ENCODE measurements around the gene COL4A2. TPM values are rescaled to one million over a fixed set of nuclear protein-coding genes. Genes with fewer than 3 reads are reported as not detected.

Gene COL4A2
- total and polyA plus RNA-seq, 5 experiments from 2014 or later = not detected

DNA sequence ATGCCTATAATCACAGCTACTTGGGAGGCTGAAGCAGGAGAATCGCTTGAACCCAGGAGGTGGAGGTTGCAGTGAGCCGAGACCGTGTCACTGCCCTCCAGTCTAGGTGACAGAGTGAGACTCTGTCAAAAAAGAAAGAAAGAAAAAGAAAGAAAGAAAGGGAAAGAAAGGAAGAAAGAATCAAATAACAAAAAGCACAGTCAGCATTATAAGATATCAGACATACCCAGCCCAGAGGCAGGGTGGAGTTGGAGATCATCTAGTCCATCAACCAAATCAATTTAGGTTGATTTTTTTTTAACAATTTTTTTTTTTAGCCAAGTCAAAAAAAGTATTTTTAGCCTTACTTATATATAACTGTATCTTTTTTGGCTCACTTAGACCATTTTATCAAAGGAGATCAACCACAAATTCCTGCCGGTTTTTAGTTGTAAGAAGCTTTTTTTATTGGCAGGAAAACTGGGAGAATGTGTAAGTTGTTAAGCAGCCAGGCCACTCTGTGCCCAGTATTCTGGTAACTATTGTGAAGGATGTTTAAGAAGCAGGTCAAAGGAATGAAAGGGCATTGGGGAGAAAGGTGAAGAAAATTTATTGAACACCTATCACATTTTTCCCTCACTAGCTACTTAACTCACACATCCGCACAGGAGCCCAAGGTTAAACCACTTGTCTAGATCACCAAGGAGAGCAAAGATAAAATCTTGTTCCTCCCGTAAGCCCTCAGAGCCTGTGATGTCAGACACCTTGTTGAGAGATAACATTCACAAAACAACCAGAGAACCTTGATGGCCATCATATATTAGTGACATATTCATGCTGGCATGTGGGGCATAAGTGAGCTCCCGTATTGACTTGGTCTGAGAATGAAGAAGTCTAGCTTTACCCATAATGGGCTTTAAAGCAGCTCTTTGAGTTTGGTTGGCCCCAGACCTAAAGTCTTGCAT is 91.8 kb downstream of the COL4A2 start:
- peaks cover 34 to 66% (median 53%) of the 10 kb centered on the region in 5 donors for H3K27me3 Mint-ChIP-seq
- DNase-seq (no peak), ATAC-seq (no peak)
- no peak overlapping the region for H3K27ac Mint-ChIP-seq
- H3K9me3 Mint-ChIP-seq = no peaks in the 10 kb centered on the region
- no peaks in the 10 kb centered on the region for H3K36me3 Mint-ChIP-seq
- no peaks in the 10 kb centered on the region for H3K4me1 Mint-ChIP-seq
- H3K4me3 Mint-ChIP-seq = no peak overlapping the region
- POLR2A ChIA-PET = no interaction called here

DNA sequence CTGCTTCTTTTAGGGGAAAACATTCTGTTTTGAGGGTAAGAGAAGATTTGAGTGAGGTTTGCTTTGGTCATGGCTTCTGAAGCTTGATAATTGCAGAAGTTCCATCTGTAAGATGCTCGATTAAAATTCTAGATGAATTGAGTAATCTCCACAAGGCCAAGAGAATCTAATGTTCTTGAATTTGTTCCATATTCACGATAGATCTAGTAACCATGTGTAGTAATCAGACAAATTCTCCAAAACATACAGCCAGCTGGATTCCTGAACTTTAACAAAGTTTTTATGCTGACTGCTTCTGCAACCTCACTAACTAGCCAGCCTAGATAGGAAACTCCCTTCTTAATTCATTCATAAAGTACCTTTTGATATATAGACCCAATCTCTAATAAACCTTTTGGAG is 92.7 kb downstream of the COL4A2 start:
- POLR2A ChIA-PET = no interaction called here
- ATAC-seq (no peak), DNase-seq (no peak)
- no peak overlapping the region for H3K4me3 Mint-ChIP-seq
- H3K36me3 Mint-ChIP-seq = no peaks in the 10 kb centered on the region
- no peaks in the 10 kb centered on the region for H3K4me1 Mint-ChIP-seq
- no peaks in the 10 kb centered on the region for H3K9me3 Mint-ChIP-seq
- H3K27ac Mint-ChIP-seq = no peak overlapping the region
- peaks cover 28 to 66% (median 50%) of the 10 kb centered on the region in 5 donors for H3K27me3 Mint-ChIP-seq

DNA sequence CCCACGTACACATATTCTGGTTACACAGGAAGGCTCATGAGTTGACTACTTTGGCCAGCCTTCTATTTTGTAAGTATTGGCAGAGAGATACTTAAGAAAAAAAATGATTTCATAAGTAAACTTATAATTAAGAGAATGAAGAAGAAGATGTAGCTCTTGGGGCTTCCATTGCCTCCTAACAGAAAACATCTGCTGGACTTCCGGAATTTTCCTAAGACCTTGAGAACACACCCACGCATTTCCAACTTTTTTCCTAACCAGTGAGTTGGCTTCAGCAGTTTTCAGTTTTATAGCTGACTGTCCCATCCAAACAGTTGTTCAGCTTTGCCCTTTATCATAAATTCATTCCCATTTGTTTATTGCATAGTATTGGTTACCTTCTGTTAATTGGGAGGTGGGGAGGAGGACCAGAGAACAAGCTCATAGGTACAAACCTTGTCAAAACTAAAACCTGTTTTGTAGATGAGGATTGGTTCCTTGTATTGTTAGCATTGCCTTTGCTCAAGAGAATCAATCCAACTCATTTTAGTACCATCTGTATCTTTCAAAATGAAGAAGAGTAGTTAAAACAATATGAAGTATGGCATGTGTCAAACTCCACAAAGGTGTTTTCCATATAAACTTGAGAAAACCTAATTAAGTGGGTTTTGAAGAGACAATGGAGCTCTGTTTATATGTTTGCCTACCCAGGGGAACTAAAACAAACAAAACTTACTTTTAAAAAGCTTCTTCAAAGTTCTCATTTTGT is 93.9 kb downstream of the COL4A2 start:
- Mint-ChIP-seq H3K36me3 (no peaks in the 10 kb centered on the region), H3K27me3 (peaks cover 34 to 74% (median 56%) of the 10 kb centered on the region in 5 donors), H3K9me3 (no peaks in the 10 kb centered on the region), H3K27ac (no peak overlapping the region), H3K4me3 (no peak overlapping the region), H3K4me1 (no peaks in the 10 kb centered on the region)
- no peak for DNase-seq
- no peak for ATAC-seq
- POLR2A ChIA-PET = no interaction called here

DNA sequence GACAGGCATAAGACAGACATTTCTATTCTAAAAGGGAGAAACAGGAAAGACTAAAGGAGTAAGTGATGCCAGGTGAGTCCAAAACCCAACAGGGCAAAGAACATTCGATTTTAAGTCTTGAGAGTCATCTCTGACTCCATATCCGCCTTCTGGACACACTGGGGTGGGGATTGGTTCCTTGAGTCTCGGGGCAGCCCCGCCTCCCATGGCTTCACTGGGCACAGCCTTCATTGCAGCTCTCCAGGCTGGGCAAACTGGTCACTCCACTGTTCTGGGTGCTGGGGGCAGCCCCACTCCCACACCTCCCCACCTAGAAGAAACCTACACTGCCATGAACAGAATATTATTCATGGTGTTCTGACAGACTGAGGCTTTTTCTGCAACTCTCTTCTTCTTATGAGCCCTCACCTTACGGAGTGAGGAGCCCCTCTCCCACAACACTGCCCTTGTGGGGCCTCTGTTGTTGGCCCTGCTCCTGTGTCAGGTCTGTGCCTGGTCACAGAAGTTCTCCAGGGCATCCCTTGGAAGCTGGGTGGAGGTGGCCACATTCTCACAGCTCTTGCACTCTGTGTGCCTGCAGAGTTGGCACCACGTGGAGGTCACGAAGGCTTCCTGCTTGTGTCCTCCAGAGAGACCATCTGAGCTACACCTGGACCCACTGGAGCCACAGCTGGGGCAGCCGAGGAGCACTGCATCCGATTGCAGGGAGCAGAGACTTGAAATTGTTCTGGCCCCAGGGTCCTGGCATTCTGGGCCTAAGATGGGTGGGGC is 95.4 kb downstream of the COL4A2 start:
- no peak for ATAC-seq
- no peak for DNase-seq
- no peaks in the 10 kb centered on the region for H3K36me3 Mint-ChIP-seq
- no peak overlapping the region for H3K27ac Mint-ChIP-seq
- H3K4me1 Mint-ChIP-seq = peaks cover 0 to 2% (median 0%) of the 10 kb centered on the region in 4 donors
- H3K4me3 Mint-ChIP-seq = no peak overlapping the region
- POLR2A ChIA-PET = no interaction called here
- no peaks in the 10 kb centered on the region for H3K9me3 Mint-ChIP-seq
- peaks cover 36 to 78% (median 55%) of the 10 kb centered on the region in 5 donors for H3K27me3 Mint-ChIP-seq

DNA sequence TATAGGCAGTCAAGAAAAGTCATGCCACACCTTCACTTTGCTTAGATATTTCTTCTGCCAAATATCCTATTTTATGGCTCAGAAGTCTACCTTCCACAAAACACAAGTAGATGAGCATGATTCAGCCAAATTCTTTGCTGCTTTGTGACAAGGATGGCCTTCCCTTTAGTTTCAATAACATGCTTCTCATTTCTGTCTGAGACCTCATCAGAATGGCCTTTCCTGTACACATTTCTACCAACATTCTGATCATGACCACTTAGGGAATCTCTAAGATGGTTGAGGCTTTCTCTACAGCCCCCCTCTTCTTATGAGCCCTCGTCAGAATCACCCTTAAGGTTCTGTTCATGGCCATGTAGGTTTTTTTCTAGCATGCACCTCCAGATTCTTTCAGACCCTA is 96.2 kb downstream of the COL4A2 start:
- Mint-ChIP-seq H3K4me1 (peaks cover 0 to 4% (median 0%) of the 10 kb centered on the region in 4 donors), H3K27ac (no peak overlapping the region), H3K9me3 (no peaks in the 10 kb centered on the region), H3K27me3 (peaks cover 40 to 78% (median 56%) of the 10 kb centered on the region in 5 donors), H3K4me3 (no peak overlapping the region), H3K36me3 (no peaks in the 10 kb centered on the region)
- POLR2A ChIA-PET = no interaction called here
- DNase-seq (no peak), ATAC-seq (no peak)

DNA sequence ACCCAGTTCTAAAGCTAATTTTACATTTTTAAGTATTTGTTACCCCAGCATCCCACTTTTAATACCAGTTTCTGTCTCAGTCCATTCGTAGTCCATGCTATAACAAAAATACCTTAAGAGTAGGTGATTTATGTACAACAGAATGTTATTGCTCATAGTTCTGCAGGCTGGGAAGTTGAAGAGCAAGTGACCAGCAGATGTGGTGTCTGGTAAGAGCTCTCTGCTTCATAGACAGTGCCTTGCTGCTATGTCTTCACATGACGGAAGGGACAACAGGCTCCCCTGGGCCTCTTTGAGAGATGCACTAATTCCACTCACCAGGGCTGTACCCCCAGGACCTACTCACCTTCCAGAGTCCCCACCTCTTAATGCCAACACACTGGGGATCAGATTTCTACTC is 96.6 kb downstream of the COL4A2 start:
- Mint-ChIP-seq H3K36me3 (no peaks in the 10 kb centered on the region), H3K27me3 (peaks cover 40 to 74% (median 53%) of the 10 kb centered on the region in 5 donors), H3K9me3 (no peaks in the 10 kb centered on the region), H3K27ac (no peak overlapping the region), H3K4me3 (no peak overlapping the region), H3K4me1 (peaks cover 0 to 4% (median 0%) of the 10 kb centered on the region in 4 donors)
- DNase-seq (no peak), ATAC-seq (no peak)
- POLR2A ChIA-PET = no interaction called here

DNA sequence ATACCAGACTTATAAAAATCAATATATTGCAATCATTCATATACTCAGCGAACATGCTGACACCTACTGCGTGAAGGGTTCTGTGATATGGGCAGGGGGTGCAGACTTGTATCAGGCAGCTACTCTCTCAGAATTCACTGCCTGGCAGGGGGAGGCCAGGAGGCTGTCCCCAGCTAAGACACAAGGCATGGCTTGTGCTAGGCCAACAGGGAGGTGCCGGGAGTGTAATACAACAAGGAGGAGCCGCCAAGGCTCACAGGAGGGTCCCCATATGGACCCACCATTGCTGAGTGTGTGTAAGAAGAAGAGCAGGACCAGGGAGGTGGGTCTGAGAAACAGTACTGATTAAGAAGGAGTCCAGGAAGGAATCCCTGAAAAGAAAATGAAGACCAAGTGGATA is 97.2 kb downstream of the COL4A2 start:
- POLR2A ChIA-PET = no interaction called here
- H3K4me1 Mint-ChIP-seq = peaks cover 0 to 4% (median 0%) of the 10 kb centered on the region in 4 donors
- no peak for ATAC-seq
- H3K27me3 Mint-ChIP-seq = peaks cover 40 to 70% (median 53%) of the 10 kb centered on the region in 5 donors
- no peaks in the 10 kb centered on the region for H3K36me3 Mint-ChIP-seq
- H3K27ac Mint-ChIP-seq = no peak overlapping the region
- no peaks in the 10 kb centered on the region for H3K9me3 Mint-ChIP-seq
- DNase-seq = no peak
- H3K4me3 Mint-ChIP-seq = no peak overlapping the region

DNA sequence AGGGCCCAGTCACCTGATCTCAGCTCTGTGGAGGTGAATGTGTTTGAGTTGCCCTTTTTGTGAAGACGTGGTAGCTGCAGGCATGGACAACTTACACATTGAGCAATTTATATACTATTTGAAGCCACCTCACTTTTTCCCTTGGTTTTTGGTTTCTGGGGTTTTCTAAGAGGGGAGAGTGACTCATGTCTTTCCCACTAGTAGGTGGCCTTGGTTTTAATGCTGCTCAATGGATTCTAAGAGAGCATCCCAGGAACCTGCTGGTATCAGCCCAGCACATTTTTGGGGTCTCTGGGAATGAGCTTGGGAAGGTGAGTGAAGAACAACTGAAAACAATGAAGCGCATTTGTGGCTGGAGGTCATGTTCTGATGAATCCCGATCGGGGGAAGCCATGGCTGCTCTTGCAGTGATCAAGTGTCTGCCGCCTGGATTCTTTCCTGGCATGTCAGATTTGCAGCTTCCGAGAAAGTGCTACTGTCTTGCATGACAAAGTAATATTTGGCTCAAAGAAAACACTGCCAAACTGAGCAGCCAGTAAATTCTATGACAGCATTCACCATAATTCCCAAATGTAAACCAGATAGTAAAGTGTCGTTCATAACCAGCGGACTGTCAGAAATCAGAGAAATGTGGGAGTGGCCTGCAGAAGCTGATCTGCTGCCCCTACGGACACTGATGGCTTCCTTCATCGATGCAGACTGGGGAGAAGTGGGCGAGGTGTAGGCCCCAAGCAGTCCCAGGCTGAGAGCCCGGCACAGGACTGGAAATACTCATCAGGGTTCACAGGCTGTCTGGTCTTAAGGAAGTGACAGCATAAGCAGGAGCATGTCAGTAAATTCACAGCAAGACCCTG is 98.7 kb downstream of the COL4A2 start:
- no peaks in the 10 kb centered on the region for H3K36me3 Mint-ChIP-seq
- H3K27me3 Mint-ChIP-seq = peaks cover 49 to 85% (median 65%) of the 10 kb centered on the region in 5 donors
- POLR2A ChIA-PET = no interaction called here
- H3K9me3 Mint-ChIP-seq = no peaks in the 10 kb centered on the region
- no peak for DNase-seq
- H3K4me1 Mint-ChIP-seq = peaks cover 0 to 4% (median 0%) of the 10 kb centered on the region in 4 donors
- H3K4me3 Mint-ChIP-seq = no peak overlapping the region
- no peak for ATAC-seq
- H3K27ac Mint-ChIP-seq = no peak overlapping the region

DNA sequence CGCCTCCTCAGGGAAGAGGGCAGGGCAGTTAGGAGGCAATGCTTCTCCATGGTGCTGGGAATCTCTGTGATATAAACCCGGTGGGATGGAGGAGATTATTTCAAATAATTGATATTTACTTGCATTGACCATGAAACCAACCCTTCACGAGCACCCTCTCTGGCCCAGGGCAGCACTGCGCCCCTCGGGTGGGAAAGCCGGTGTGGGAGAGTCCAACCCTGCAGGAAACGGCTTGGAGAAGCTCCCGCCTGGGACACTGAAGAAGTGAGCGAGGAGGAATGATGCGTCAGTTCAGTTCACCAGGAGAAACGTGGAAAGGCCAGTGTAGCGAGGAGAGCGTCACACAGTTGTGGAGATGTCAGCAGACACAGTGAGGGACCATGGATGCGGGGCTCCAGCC is 99.9 kb downstream of the COL4A2 start:
- Mint-ChIP-seq H3K9me3 (no peaks in the 10 kb centered on the region), H3K27ac (no peak overlapping the region), H3K4me3 (peak overlapping the region in 1 of 10 donors; percentile 54), H3K4me1 (peaks cover 0 to 7% (median 0%) of the 10 kb centered on the region in 4 donors), H3K27me3 (peaks cover 51 to 91% (median 71%) of the 10 kb centered on the region in 5 donors), H3K36me3 (no peaks in the 10 kb centered on the region)
- POLR2A ChIA-PET = no interaction called here
- DNase-seq = no peak
- ATAC-seq = no peak

DNA sequence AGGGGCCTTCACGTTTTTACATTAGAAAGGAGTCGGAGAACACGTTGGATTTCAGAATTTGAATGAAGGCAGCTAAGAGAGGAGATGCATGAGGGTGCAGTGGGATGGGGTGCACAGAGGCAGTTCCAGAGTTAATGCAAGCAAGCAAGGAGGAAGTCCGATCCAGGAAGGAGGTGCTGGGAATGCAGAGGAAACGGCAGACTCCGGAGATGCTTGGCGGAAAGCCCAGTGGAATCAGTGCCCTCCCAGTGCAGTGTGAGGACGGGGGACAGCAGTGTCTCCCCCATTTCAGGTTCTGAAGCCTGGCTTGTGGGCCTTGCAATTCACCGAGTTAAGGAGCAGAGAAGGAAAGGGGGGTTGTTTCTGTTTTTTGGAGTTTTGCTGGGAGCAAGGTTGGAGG is 100.4 kb downstream of the COL4A2 start:
- no peak overlapping the region for H3K27ac Mint-ChIP-seq
- POLR2A ChIA-PET = no interaction called here
- H3K4me3 Mint-ChIP-seq = peak overlapping the region in 1 of 10 donors; percentile 54
- H3K36me3 Mint-ChIP-seq = no peaks in the 10 kb centered on the region
- no peaks in the 10 kb centered on the region for H3K9me3 Mint-ChIP-seq
- H3K4me1 Mint-ChIP-seq = peaks cover 0 to 7% (median 1%) of the 10 kb centered on the region in 4 donors
- ATAC-seq (no peak), DNase-seq (no peak)
- H3K27me3 Mint-ChIP-seq = peaks cover 52 to 91% (median 74%) of the 10 kb centered on the region in 5 donors

DNA sequence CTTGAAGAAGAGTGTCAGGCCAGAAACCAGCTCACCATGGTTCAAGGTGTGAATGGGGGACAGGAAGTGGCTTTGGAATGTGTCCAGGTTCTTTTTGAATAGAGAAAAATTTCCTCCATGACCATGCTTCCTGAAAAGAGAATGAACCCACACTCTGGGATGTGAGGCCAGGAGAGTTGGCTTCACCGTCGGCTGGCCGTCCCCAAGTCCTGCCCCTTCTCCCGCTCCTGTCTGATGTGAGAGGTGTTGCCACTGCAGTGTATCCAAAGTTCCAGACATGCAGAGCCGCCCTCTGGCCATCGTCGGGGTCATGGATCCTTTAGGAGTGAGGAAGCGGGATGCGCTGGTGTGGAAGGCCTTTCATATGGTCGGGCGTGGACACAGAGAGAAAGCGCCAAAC is 101.2 kb downstream of the COL4A2 start:
- Mint-ChIP-seq H3K27me3 (peaks cover 53 to 91% (median 74%) of the 10 kb centered on the region in 5 donors), H3K4me3 (no peak overlapping the region), H3K4me1 (peaks cover 0 to 7% (median 1%) of the 10 kb centered on the region in 4 donors), H3K27ac (no peak overlapping the region), H3K9me3 (no peaks in the 10 kb centered on the region), H3K36me3 (no peaks in the 10 kb centered on the region)
- POLR2A ChIA-PET = no interaction called here
- DNase-seq (no peak), ATAC-seq (no peak)

DNA sequence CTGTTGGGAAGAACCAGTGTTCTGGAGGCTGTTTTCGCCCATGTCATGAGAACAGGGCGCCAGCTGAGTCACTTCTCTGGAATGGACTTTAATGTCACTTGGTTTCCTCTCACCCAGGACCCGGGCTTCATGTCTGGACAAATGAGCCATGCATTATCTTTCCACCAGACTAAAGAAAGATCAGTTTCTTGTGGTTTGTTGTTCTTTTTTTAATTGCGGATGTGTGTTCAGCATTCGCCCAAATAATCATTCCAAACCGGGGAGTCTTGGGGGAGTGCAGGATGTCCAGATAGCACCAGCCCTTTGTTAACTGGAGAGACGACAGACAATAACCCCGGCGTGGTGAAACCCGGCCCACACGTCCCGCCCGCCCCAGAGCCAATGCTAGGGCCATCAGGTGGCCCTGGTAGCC is 102.5 kb downstream of the COL4A2 start:
- H3K4me1 Mint-ChIP-seq = peaks cover 0 to 7% (median 1%) of the 10 kb centered on the region in 4 donors

More for the DNA sequence above, 102.5 kb downstream of the COL4A2 start:
- Mint-ChIP-seq H3K9me3 (no peaks in the 10 kb centered on the region), H3K27ac (no peak overlapping the region), H3K36me3 (no peaks in the 10 kb centered on the region), H3K27me3 (peaks cover 51 to 91% (median 67%) of the 10 kb centered on the region in 5 donors), H3K4me3 (no peak overlapping the region)
- ATAC-seq = no peak
- no peak for DNase-seq
- POLR2A ChIA-PET = no interaction called here
